Mesenchymal stem cell (in vitro differentiated cells and primary cell): ENCODE measurements around the gene TLX1.

ENCODE experiments used
- DNase-seq: peaks from one replicate; pipeline ENCODE4 v3.0.0-alpha.2; 2013
- H2AFZ ChIP-seq: one replicate; pipeline ENCODE4 v1.6.1; 2013; ENCODE audit warnings: low read depth, mild to moderate bottlenecking, control low read depth, inconsistent platforms, low read length, moderate library complexity
- H2AK5ac ChIP-seq: 2 replicates; pipeline ENCODE4 v1.6.1; 2013; ENCODE audit warnings: low read length, moderate library complexity, mild to moderate bottlenecking, inconsistent platforms; ENCODE audit not compliant: severe bottlenecking
- H2BK120ac ChIP-seq: one replicate; pipeline ENCODE4 v1.6.1; 2013; ENCODE audit warnings: low read depth, mild to moderate bottlenecking, inconsistent platforms, low read length, moderate library complexity
- H2BK12ac ChIP-seq, 2 experiments: one replicate each; pipeline ENCODE4 v1.6.1; 2013; ENCODE audit warnings: inconsistent platforms in 2 of 2, low read length in 2 of 2, mild to moderate bottlenecking in 2 of 2, moderate library complexity in 2 of 2, control low read depth in 1 of 2
- H2BK15ac ChIP-seq: one replicate; pipeline ENCODE4 v1.6.1; 2013; ENCODE audit warnings: mild to moderate bottlenecking, low read depth, inconsistent platforms; ENCODE audit not compliant: poor library complexity, severe bottlenecking
- H2BK5ac ChIP-seq: 2 replicates; pipeline ENCODE4 v1.6.1; 2013; ENCODE audit warnings: low read depth, mild to moderate bottlenecking, low read length, control low read depth, inconsistent platforms; ENCODE audit not compliant: poor library complexity, severe bottlenecking
- H3K14ac ChIP-seq, 2 experiments: one replicate each; pipeline ENCODE4 v1.6.1; 2013; ENCODE audit warnings: inconsistent platforms in 2 of 2, low read length in 2 of 2, control low read depth in 1 of 2, mild to moderate bottlenecking in 1 of 2, moderate library complexity in 1 of 2
- H3K18ac ChIP-seq, 2 experiments: one replicate each; pipeline ENCODE4 v1.6.1; 2013; ENCODE audit warnings: inconsistent platforms in 2 of 2, low read length in 2 of 2, control low read depth in 1 of 2, low read depth in 1 of 2, mild to moderate bottlenecking in 1 of 2
- H3K23ac ChIP-seq, 2 experiments: one replicate each; pipeline ENCODE4 v1.6.1; 2013; ENCODE audit warnings: inconsistent platforms in 2 of 2, low read length in 2 of 2, mild to moderate bottlenecking in 2 of 2, moderate library complexity in 2 of 2, control low read depth in 1 of 2
- H3K27ac ChIP-seq: 2 replicates; pipeline ENCODE4 v1.5.1; 2013; ENCODE audit warnings: mild to moderate bottlenecking, moderate library complexity, low read length, control low read depth, inconsistent platforms; ENCODE audit not compliant: poor library complexity, severe bottlenecking
- H3K27me3 ChIP-seq, 2 experiments: 2 replicates each; pipeline versions ENCODE4 v1.6.1 to v1.7.0; 2013; ENCODE audit warnings: low read length in 2 of 2, mild to moderate bottlenecking in 2 of 2, moderate library complexity in 2 of 2, control low read depth in 1 of 2, inconsistent platforms in 1 of 2; ENCODE audit not compliant: control insufficient read depth in 1 of 2, insufficient read depth in 1 of 2
- H3K36me3 ChIP-seq, 2 experiments: 2 replicates each; pipeline versions ENCODE4 v1.6.1 to v1.7.0; 2013; ENCODE audit warnings: low read length in 2 of 2, control low read depth in 1 of 2, inconsistent platforms in 1 of 2, low read depth in 1 of 2, mild to moderate bottlenecking in 1 of 2; ENCODE audit not compliant: insufficient read depth in 2 of 2, control insufficient read depth in 1 of 2
- H3K4ac ChIP-seq, 2 experiments: one replicate each; pipeline ENCODE4 v1.6.1; 2013; ENCODE audit warnings: inconsistent platforms in 2 of 2, low read length in 2 of 2, mild to moderate bottlenecking in 2 of 2, moderate library complexity in 2 of 2, control low read depth in 1 of 2, low read depth in 1 of 2
- H3K4me1 ChIP-seq: 2 replicates; pipeline ENCODE4 v1.6.1; 2013; ENCODE audit warnings: low read depth, low read length, control low read depth; ENCODE audit not compliant: control insufficient read depth, insufficient read depth
- H3K4me2 ChIP-seq: 2 replicates; pipeline ENCODE4 v1.6.1; 2013; ENCODE audit warnings: low read length, mild to moderate bottlenecking, inconsistent platforms; ENCODE audit not compliant: poor library complexity, severe bottlenecking
- H3K4me3 ChIP-seq, 2 experiments: 2 replicates each; pipeline versions ENCODE4 v1.5.1 to v1.7.0; 2013; ENCODE audit warnings: low read length in 2 of 2, mild to moderate bottlenecking in 2 of 2, control low read depth in 1 of 2, low read depth in 1 of 2; ENCODE audit not compliant: insufficient read depth in 1 of 2
- H3K79me1 ChIP-seq: replicated peaks from 2 replicates; pipeline ENCODE4 v1.6.1; 2013; ENCODE audit warnings: mild to moderate bottlenecking, control low read depth, low read length, inconsistent platforms; ENCODE audit not compliant: poor library complexity, severe bottlenecking
- H3K9ac ChIP-seq: 2 replicates; pipeline ENCODE4 v1.7.0; 2013; ENCODE audit warnings: mild to moderate bottlenecking, low read length, moderate library complexity
- H3K9me3 ChIP-seq: 2 replicates; pipeline ENCODE4 v1.7.0; 2013; ENCODE audit warnings: mild to moderate bottlenecking, low read length; ENCODE audit not compliant: control insufficient read depth
- H4K8ac ChIP-seq: one replicate; pipeline ENCODE4 v1.6.1; 2013; ENCODE audit warnings: inconsistent platforms, mild to moderate bottlenecking, low read length, moderate library complexity
- H4K91ac ChIP-seq: one replicate; pipeline ENCODE4 v1.6.1; 2013; ENCODE audit warnings: mild to moderate bottlenecking, low read length, inconsistent platforms
- WGBS: methylation state at CpG from one replicate; pipeline ENCODE4 v1.1.7; 2013; ENCODE audit warnings: mixed read lengths; 5-methylcytosine and 5-hydroxymethylcytosine counted together

TLX1 gene

DNA sequence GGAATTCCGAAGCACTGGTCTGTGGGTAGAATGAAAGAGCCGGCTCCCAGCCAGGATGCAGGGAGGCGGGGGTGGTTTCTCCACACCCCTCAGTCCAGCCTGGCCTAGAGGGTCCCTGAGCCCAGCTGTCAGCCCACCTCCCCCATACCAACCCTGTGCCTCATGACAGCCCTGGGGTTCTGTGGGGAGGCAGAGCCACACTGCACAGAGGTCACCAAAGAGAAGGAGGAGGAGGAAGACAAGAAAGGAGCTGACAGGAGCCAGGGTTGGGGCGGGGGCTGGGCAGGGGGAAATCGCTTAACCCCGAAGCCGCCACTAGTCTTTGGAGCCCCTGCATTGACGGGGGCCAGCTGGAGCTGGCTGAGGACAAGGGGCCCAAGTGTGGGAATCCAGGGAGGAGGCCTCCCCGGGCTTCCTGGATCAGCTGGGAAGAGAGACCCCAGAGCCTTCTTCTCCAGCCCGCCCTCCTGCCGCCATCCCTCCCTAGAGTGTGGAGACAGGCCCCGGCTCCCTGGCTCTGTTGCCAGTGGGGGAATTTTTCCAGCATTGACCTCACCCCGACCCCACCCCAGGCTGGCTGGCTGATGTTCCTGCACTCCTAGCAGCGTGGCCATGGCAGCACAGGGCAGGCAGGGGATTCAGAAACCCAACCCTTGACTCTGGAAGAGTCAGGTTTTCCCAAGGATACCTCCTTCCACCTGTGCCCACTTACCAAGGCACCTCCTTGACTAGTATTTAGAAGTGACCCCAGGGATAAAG is 36.8 kb upstream of the TLX1 start:
- Histone ChIP-seq H3K27ac (no peak overlapping the region), H3K79me1 (no peaks in the 10 kb centered on the region), H2AK5ac (no peak overlapping the region), H3K27me3 (peaks cover 50 to 94% of the 10 kb centered on the region in 2 experiments), H3K9me3 (no peaks in the 10 kb centered on the region), H2BK12ac (no peak overlapping the region), H3K23ac (no peak overlapping the region), H3K4ac (no peak overlapping the region), H2BK5ac (no peak overlapping the region), H4K8ac (no peak overlapping the region), H2BK120ac (no peak overlapping the region), H3K18ac (no peak overlapping the region), H3K4me3 (no peak overlapping the region), H4K91ac (no peak overlapping the region), H2AFZ (no peak overlapping the region), H3K4me1 (no peaks in the 10 kb centered on the region), H3K36me3 (no peaks in the 10 kb centered on the region), H3K14ac (no peak overlapping the region), H2BK15ac (no peak overlapping the region), H3K9ac (no peak overlapping the region), H3K4me2 (no peak overlapping the region)
- DNase-seq, result no peak
- 64% methylated on average over 14 of the region's 14 CpGs for WGBS

DNA sequence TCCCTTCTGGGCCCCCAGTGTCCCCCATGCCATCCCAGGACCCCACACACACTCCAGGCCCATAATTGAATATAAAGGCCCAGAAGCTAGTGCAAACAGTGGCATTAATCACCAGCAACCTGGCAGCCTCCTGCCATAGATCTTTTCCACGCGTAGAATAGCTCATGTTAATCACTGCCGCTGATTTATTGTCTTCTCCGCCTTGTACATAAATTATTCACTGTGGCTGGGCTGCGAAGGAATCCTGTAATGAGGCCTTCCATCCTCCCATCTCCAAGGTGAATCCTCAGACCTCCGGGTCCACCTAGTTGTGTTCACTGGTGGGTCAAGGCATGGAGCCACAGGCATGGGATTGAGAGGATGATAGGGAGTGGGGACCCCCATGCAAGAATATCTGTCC is 36.1 kb upstream of the TLX1 start:
- H3K4ac ChIP-seq, result no peak overlapping the region
- no peaks in the 10 kb centered on the region for H3K4me1 ChIP-seq
- no peak overlapping the region for H4K91ac ChIP-seq
- 79% methylated on average over 5 of the region's 6 CpGs for WGBS
- no peak overlapping the region for H2AK5ac ChIP-seq
- H3K4me3 ChIP-seq, result no peak overlapping the region
- no peak overlapping the region for H2AFZ ChIP-seq
- peaks cover 50 to 94% of the 10 kb centered on the region in 2 experiments for H3K27me3 ChIP-seq
- H3K27ac ChIP-seq, result no peak overlapping the region
- DNase-seq, result no peak
- H3K4me2 ChIP-seq, result no peak overlapping the region
- H3K18ac ChIP-seq, result no peak overlapping the region
- H3K14ac ChIP-seq, result no peak overlapping the region
- no peak overlapping the region for H2BK5ac ChIP-seq
- H3K36me3 ChIP-seq, result no peaks in the 10 kb centered on the region
- no peak overlapping the region for H4K8ac ChIP-seq
- no peak overlapping the region for H2BK120ac ChIP-seq
- no peak overlapping the region for H2BK12ac ChIP-seq
- H2BK15ac ChIP-seq, result no peak overlapping the region
- H3K23ac ChIP-seq, result no peak overlapping the region
- H3K79me1 ChIP-seq, result no peaks in the 10 kb centered on the region
- no peak overlapping the region for H3K9ac ChIP-seq
- no peaks in the 10 kb centered on the region for H3K9me3 ChIP-seq

DNA sequence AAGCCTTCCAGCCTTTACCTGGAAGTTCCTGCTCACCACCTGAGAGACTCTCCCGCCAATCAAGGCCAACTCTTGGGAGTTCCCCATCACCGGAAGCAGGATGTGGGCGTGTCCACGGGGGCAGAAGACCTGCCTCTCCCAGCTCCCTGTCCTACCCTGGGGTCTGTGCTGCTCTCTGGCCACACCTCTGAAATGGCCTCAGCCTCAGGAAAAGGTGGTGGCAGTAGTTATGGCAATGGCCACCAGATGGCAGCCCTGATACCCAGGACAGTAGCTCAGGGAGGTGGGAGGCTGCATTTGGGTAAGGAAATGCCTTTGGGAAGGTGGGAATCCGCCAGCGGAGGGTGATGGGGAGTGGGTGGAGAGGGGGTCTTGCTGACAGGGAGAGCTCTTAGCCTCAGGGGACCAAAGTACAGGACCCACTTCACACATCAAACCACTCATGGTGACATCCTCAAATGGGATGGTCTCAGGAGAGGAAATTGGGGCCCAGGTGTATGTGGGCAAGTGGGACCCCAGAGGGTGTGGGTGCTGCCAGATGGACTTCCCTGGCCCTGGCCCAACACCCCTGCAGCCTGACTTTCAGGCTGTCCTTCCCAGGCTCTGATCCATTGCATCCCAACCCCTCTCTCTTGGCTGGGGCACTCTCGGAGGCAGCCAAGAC is 35.4 kb upstream of the TLX1 start:
- no peak overlapping the region for H2BK5ac ChIP-seq

DNA sequence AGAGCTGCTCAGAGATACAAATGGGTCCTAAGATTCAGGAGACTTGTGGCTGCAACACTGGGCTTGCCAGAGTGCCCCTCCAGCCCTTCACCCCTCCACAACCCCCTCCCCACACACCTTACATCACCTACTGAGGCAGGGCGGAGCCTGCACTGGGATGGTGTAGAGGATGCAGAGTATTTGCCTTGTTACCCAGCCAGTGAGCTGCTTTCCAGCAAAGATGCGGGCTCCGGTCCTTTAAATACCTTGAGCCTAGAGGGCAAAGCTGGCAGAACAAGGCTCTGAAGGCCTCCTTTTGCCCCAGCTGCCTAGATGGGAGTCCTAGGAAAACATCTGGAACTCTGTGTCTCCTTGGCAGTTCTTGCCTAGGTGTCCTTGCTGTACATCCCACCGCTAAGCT is 34.7 kb upstream of the TLX1 start:
- Histone ChIP-seq H4K91ac (no peak overlapping the region), H3K4me2 (no peak overlapping the region), H2BK12ac (no peak overlapping the region), H2AK5ac (no peak overlapping the region), H3K79me1 (no peaks in the 10 kb centered on the region), H3K4ac (no peak overlapping the region), H3K27ac (no peak overlapping the region), H3K18ac (no peak overlapping the region), H3K23ac (no peak overlapping the region), H3K36me3 (no peaks in the 10 kb centered on the region), H2AFZ (no peak overlapping the region), H3K9me3 (no peaks in the 10 kb centered on the region), H3K9ac (no peak overlapping the region), H3K4me3 (no peak overlapping the region), H2BK15ac (no peak overlapping the region), H4K8ac (no peak overlapping the region), H2BK5ac (no peak overlapping the region), H2BK120ac (no peak overlapping the region), H3K14ac (no peak overlapping the region), H3K4me1 (no peaks in the 10 kb centered on the region), H3K27me3 (peaks cover 57 to 94% of the 10 kb centered on the region in 2 experiments)
- WGBS, result 94% methylated on average over 4 of the region's 4 CpGs
- DNase-seq, result no peak

More for the DNA sequence above, 35.4 kb upstream of the TLX1 start:
- Histone ChIP-seq H3K9ac (no peak overlapping the region), H3K79me1 (no peaks in the 10 kb centered on the region), H2AK5ac (no peak overlapping the region), H3K4me2 (no peak overlapping the region), H3K36me3 (no peaks in the 10 kb centered on the region), H2BK15ac (no peak overlapping the region), H3K4me1 (no peaks in the 10 kb centered on the region), H2BK120ac (no peak overlapping the region), H3K14ac (no peak overlapping the region), H3K4ac (no peak overlapping the region), H2AFZ (no peak overlapping the region), H3K18ac (no peak overlapping the region), H3K27me3 (peaks cover 53 to 94% of the 10 kb centered on the region in 2 experiments), H4K8ac (no peak overlapping the region), H4K91ac (no peak overlapping the region), H2BK12ac (no peak overlapping the region), H3K23ac (no peak overlapping the region), H3K9me3 (no peaks in the 10 kb centered on the region), H3K4me3 (no peak overlapping the region), H3K27ac (no peak overlapping the region)
- DNase-seq, result peak; percentile 60
- 24% methylated on average over 5 of the region's 7 CpGs for WGBS
